AG08396 (cell line): Measurements from ENCODE around the gene CCM2.

Experiments used
- DNase-seq: peaks from one replicate; pipeline ENCODE4 v3.0.0; 2012; ENCODE audit warnings: low spot score, mixed read lengths

CCM2 gene

DNA sequence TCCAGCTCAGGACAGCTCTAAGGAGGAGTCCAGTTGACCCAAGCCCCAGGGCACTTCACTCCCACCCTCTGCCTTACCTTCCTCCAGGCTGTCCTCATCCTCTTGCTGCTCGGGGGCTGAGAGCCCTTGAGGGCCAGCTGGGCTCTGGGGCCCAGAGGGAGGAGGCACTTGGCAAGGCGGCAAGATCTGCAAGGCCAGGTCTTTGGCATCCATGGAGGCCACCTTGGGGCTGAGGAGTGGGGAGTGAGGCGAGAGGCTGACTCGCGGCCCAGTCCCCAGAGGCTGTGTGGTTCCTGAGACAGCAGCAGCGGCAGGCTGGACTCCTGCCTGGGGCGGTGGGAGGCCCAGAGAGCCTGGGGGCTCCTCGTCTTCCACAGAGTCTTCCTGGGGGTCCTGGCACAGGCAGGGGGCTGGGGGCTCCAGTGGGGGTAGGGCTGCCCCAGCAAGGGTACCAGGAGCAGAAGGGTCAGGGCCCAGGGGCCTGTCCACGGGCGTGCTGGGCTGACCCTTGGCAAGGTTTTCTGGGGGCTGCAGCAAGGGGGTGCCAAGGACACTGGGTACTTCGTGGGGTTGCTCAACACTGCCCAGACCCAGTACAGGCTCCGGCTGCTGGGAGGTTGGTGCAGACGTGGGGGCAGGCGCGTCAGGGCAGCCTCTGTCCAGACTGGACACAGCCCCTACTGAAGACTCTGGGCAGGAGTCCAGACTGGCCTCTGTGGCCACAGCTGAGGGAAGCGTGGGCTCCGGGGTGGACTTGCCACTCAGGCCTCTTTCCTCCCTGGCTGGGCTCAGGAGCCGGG lies 82.2 kb downstream of the CCM2 start:
- no peak for DNase-seq

DNA sequence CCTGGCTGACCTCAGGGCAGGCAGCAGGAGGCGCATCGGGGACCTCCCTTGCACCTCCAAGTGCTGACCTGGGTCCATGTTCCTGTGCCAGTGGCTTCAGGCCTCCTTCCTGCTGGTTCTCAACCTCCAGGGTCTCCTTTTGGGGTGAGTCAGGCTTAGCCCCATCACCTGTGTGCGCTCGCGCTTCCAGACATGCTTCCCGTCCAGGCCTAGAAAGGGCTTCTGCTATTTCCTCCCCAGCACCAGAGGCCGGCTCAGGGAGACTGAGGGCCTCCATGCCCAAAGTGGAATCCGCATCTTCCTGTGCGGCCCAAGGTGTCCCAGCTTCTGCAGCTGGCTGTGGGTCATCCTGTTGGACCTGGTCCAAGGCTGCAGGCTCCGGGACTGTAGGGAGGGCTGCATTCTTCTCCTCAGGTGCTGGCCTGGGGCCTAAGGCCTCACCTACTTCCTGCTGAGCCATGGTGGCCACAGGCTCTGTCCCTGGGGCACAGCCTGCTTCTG lies 82.9 kb downstream of the CCM2 start:
- DNase-seq: no peak

GRCh38 chr7:45084336-45084735 lies 84.3 kb downstream of the CCM2 start:
- no peak for DNase-seq

- DNase-seq: no peak
Measured at GRCh38 chr7:45084901-45085618, 85.1 kb downstream of the CCM2 start.

- DNase-seq: no peak
Measured at GRCh38 chr7:45085619-45086200, 85.7 kb downstream of the CCM2 start.

GRCh38 chr7:45086331-45087065 lies 86.5 kb downstream of the CCM2 start:
- DNase-seq: no peak

GRCh38 chr7:45087301-45088145 lies 87.5 kb downstream of the CCM2 start:
- DNase-seq: no peak

DNA sequence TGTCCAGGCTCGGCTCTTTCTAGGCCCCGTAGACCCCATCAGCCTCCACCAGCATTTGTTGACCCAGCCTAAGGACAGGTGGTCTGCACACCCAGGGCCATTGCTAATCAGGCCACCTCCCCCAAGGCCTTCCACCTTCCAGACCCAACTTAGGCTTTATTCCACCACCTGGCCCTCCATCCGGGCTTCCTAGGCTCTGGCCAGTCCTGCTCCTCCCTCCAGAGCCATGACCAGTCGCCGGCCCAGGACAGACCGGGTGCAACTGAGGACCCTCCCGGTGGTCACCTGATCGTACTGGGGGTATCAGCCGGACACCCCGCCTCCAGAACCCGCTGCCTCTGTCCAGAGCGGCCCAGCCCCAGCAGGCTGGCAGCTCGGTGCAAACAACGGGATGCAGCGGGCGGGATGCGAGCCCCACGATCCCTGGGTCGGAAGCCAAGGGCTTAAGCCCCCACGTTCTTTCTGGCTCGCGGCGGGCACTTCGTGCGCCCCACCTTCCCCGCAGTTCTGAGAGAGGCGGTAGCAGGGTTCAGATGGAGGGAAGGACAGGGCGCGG lies 88.2 kb downstream of the CCM2 start:
- no peak for DNase-seq

DNA sequence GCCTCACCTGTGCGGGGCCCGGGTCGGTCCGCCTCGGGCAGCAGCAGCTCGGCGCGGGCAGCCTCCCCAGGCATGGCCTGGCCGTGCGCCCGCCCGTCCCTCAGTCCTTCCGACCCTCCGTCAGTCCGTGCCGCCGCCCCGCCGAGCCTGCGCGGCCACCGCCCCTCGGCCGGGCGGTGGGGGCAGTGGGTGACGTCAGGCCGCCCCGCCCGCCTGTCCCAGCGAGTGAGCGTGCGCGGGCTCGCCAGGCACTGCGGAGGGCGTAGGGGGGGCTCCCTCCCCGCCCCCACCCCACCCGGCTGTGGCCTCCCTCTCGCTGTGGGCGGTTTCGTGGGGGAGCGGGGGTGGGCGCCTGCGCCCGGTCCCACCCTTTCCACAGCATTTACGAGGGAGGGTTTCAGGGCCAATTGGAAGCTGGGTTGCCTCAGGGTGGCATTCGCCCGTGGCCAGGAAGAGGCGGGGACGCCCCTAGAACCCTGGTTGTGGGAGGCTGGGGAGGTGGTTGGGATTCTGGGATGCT lies 88.9 kb downstream of the CCM2 start, which contains the start of gene NACAD:
Gene NACAD, minus strand, starts transcription at position 149 of the 520 bp plus-strand sequence. Its CDS starts 75 bp downstream, at position 74.
- peak; percentile 90 for DNase-seq

DNA sequence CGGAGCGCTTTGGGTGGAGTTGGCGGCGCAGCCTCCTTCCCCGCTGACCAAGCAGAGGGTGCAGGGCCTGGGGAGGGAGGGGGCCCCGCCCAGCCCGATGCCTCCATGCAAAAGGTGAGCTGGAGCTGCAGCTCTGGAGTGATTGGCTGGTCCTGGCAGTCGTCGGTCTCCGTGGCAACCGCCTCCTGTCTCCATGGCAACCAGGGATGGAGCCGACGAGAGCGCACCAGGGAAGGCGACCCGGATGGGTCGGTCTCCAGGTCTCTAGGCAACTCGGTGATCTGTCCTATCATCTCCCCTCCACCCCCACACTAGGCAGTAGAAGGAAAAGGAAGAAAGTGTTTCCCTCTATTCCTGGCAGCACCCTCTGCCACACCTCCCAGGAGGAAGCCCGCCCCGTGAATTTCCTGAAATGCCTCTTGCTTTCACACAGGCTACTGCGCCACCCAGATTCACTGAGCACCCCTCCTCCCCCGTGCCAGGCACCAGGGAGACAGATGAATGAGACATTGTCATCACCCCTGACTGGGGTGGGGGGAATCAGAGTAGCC lies 89.4 kb downstream of the CCM2 start:
- DNase-seq: peak; percentile 89

DNA sequence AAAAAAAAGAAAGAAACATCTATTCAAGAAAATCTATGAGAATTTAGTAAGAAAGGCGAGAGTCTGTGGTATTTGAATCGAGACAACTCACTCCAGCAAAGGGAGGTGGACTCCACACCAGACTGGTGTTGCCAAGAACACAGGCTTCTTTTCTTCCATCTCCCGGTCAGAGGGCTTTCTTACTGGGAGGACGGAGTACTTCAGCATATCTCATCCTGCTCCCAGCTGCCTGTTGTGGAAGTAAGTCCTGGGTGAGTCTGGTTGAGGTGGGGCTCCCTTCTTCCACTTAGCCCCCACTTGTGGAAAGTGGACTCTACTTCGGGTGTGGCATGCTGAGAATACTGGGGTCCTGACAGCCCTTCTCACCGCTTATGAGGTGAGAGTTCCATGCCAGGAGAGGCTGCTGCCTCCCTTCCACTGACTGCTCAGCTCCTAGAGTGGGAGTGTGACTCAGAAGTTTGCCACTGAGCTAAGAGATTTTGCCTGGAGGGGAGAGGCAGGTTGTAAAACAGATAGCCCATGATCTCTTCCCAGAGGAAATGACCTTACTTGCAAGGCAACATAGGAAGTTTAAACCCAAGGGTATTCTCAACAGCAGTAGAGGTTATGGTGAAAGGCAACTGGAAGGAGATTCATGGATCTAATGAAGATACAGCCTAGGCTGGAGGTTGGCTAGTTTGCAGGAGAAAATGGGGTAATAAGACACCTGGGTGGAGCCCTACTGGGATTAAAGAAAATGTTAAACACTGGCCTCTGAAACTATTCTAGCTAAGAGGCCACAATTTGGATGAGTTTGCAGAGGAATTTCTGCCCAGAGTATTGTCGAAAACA lies 92.3 kb downstream of the CCM2 start:
- DNase-seq: peak; percentile 56

GRCh38 chr7:45092931-45093235 lies 92.9 kb downstream of the CCM2 start:
- DNase-seq: no peak

DNA sequence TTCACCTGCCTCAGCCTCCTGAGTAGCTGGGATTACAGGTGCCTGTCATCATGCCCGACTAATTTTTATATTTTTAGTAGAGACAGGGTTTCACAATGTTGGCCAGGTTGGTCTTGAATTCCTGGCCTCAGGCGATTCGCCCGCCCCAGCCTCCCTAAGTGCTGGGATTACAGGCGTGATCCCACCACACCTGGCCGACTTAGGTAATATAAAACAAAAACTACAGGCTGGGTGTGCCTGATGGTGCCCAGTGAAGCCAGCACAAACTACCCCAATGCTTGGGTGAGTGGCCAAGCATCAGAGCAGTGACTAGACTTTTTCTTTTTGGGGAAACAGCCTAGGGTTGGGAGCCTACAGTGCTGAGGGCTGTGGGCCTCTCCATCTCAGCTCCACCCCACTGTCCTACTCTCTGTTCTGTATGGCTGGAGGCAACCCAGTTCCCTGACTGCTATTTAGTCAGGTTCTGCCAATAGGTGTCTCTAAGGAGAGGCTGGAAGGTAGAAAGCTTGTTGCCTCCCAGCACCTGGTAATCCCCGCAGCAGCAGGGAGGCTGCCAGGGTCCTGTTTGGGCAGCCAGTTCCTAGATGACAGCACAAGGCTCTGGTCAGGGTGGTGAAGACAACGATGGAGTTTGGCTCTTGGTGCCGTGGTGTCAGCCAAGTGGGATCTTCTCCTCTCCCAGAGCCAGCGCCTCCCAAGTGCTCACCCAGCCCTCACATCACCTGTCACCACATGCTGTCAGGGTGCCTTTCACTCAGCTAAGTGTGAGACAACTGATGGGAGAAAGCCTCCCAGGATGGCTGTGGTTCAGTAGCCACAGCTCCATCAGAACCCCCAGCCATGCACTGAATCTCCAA lies 99.2 kb downstream of the CCM2 start:
- no peak for DNase-seq

- no peak for DNase-seq
Measured at GRCh38 chr7:45099891-45100760, 100.1 kb downstream of the CCM2 start.

DNA sequence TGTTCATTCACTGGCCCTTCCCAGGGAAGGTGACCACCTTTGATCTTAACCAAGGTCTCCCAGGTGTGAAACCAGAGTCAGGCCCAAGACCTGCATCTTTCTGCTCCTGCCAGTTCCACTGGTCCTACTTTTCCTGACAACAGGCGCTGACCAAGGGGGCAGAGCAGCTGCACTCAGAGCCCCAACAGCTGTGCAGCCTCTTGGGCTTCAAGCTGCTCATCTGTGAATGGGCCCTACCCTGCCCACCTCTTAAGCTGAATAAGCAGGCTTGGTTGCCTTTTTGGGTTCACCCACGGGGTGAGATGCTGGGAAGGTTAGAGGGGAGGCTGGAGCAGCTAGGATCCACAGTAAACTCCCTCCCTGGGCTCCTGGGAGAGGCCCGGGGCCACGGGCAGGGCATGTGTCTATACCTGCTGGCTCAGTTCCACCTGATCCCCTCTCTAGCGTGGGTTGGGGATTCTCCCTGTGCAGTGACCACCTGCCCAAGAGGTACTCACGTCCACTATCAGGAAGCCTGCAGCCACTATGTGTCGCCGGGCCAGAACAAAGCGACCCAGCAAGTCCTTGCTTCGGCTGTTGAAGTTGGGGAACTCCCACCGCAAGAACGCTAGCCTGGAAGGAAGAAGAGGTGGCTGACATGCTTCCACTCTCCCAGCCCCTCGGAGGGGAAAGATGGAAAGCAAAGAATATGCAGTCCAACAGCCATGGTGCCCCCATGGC lies 100.9 kb downstream of the CCM2 start:
- no peak for DNase-seq

- no peak for DNase-seq
Measured at GRCh38 chr7:45101748-45102147, 101.7 kb downstream of the CCM2 start.
